H1 (cell line): ENCODE data around the gene UBE2Q2. TPM values are rescaled to one million over a fixed set of nuclear protein-coding genes. Genes with fewer than 3 reads are reported as not detected.

Experiments
- CTCF ChIA-PET: fragments of 300-600 bp; sonication (Branson Sonifier 250); formaldehyde crosslinking; loops from one replicate; lab custom pipeline; 2021; ENCODE audit not compliant: partially characterized antibody; lab: Charles Lee
- POLR2A ChIA-PET: fragments of 300-600 bp; sonication (Branson Sonifier 250); formaldehyde crosslinking; loops from one replicate; lab custom pipeline; 2021; ENCODE audit warnings: inconsistent platforms; ENCODE audit not compliant: partially characterized antibody; lab: Charles Lee
- DNase-seq, 2 experiments: peaks; one replicate each; pipeline versions ENCODE4 v3.0.0 to v3.0.0-alpha.2; 2010 to 2022; ENCODE audit warnings: low spot score in 2 of 2, low read depth in 1 of 2, mixed read lengths in 1 of 2
- FAIRE-seq: peaks from 2 replicates; lab custom pipeline; 2011; peaks lifted over from hg19 to GRCh38; lab: Jason Lieb, UNC
- H2AFZ ChIP-seq: 2 replicates; pipeline ENCODE4 v1.8.1; 2012; ENCODE audit warnings: low read length, inconsistent platforms
- H2AK5ac ChIP-seq: 2 replicates; pipeline ENCODE4 v1.6.1; 2013; ENCODE audit warnings: low read depth, low read length
- H2BK120ac ChIP-seq: replicated peaks from 2 replicates; pipeline ENCODE3; 2013; ENCODE audit warnings: low read depth, low read length, inconsistent platforms
- H2BK12ac ChIP-seq: 2 replicates; pipeline ENCODE4 v1.6.1; 2013; ENCODE audit warnings: low read depth, low read length
- H2BK15ac ChIP-seq: 2 replicates; pipeline ENCODE4 v1.6.1; 2013; ENCODE audit warnings: low read length
- H2BK20ac ChIP-seq: 2 replicates; pipeline ENCODE4 v1.6.1; 2013; ENCODE audit warnings: low read length
- H2BK5ac ChIP-seq: 2 replicates; pipeline ENCODE4 v1.6.1; 2013; ENCODE audit warnings: low read depth, low read length
- H3K14ac ChIP-seq: 2 replicates; pipeline ENCODE4 v1.6.1; 2013; ENCODE audit warnings: inconsistent platforms; ENCODE audit not compliant: insufficient read length
- H3K18ac ChIP-seq: 2 replicates; pipeline ENCODE4 v1.6.1; 2013; ENCODE audit warnings: low read length; ENCODE audit errors: extremely low read depth
- H3K23ac ChIP-seq: 2 replicates; pipeline ENCODE4 v1.6.1; 2013; ENCODE audit warnings: inconsistent platforms; ENCODE audit not compliant: insufficient read length
- H3K23me2 ChIP-seq: 2 replicates; pipeline ENCODE4 v1.6.1; 2013; ENCODE audit warnings: low read depth, low read length
- H3K27ac ChIP-seq: 2 replicates; pipeline ENCODE4 v1.6.1; 2011; ENCODE audit warnings: low read depth, low read length, inconsistent platforms
- H3K27me3 ChIP-seq, 4 experiments: replicated peaks in 1 of 4; 1 replicate in 1 of 4; 2 replicates in 3 of 4; pipeline versions ENCODE4 v1.6.1 to v1.8.1; 2011 to 2013; ENCODE audit warnings: low read length in 3 of 4, mild to moderate bottlenecking in 3 of 4, inconsistent platforms in 2 of 4, mixed read lengths in 2 of 4, moderate library complexity in 1 of 4; ENCODE audit not compliant: control insufficient read depth in 3 of 4, insufficient read depth in 3 of 4; ENCODE audit errors: extremely low read depth in 1 of 4
- H3K36me3 ChIP-seq, 4 experiments: 2 replicates each; pipeline versions ENCODE4 v1.6.1 to v1.8.1; 2011 to 2013; ENCODE audit warnings: mild to moderate bottlenecking in 4 of 4, low read length in 3 of 4, moderate library complexity in 2 of 4, control low read depth in 1 of 4, inconsistent platforms in 1 of 4; ENCODE audit not compliant: insufficient read depth in 4 of 4, control insufficient read depth in 2 of 4
- H3K4ac ChIP-seq: replicated peaks from 2 replicates; pipeline ENCODE3; 2013; ENCODE audit warnings: low read length, low read depth, mixed read lengths, inconsistent platforms; ENCODE audit not compliant: insufficient read length
- H3K4me1 ChIP-seq, 4 experiments: replicated peaks in 1 of 4; 1 replicate in 1 of 4; 2 replicates in 3 of 4; pipeline versions ENCODE4 v1.6.1 to v1.8.1; 2011 to 2013; ENCODE audit warnings: low read length in 3 of 4, inconsistent platforms in 2 of 4, mixed read lengths in 1 of 4; ENCODE audit not compliant: insufficient read depth in 4 of 4, control insufficient read depth in 3 of 4
- H3K4me2 ChIP-seq, 2 experiments: 2 replicates each; pipeline versions ENCODE4 v1.6.1 to v1.8.1; 2011 to 2013; ENCODE audit warnings: low read depth in 2 of 2, low read length in 2 of 2, control low read depth in 1 of 2, inconsistent platforms in 1 of 2, mild to moderate bottlenecking in 1 of 2; ENCODE audit not compliant: insufficient read depth in 1 of 2
- H3K4me3 ChIP-seq, 4 experiments: fragments of 200-600, 300-600 bp in 1 of 4; sonication (generic), shearing (Covaris generic), sonication (Bioruptor Twin) in 1 of 4; 2 replicates each; pipeline versions ENCODE4 v1.5.1 to v1.8.1; 2011 to 2016; ENCODE audit warnings: low read length in 4 of 4, low read depth in 3 of 4, control low read depth in 2 of 4, inconsistent platforms in 2 of 4, mild to moderate bottlenecking in 2 of 4, mixed read lengths in 1 of 4, moderate library complexity in 1 of 4; ENCODE audit not compliant: insufficient read depth in 2 of 4; ENCODE audit errors: extremely low read depth in 1 of 4
- H3K56ac ChIP-seq: replicated peaks from 2 replicates; pipeline ENCODE3; 2013; ENCODE audit warnings: low read depth, mild to moderate bottlenecking, mixed read lengths, low read length, inconsistent platforms; ENCODE audit not compliant: insufficient read length
- H3K79me1 ChIP-seq: 2 replicates; pipeline ENCODE4 v1.6.1; 2013; ENCODE audit warnings: low read depth, low read length, control low read depth
- H3K79me2 ChIP-seq, 2 experiments: 2 replicates each; pipeline versions ENCODE4 v1.6.1 to v1.8.1; 2012 to 2013; ENCODE audit warnings: low read length in 2 of 2, mild to moderate bottlenecking in 2 of 2, inconsistent platforms in 1 of 2; ENCODE audit not compliant: insufficient read depth in 2 of 2, control insufficient read depth in 1 of 2
- H3K9ac ChIP-seq, 4 experiments: replicated peaks in 1 of 4; 1 replicate in 1 of 4; 2 replicates in 3 of 4; pipeline versions ENCODE4 v1.6.1 to v1.8.1; 2011 to 2013; ENCODE audit warnings: low read depth in 3 of 4, low read length in 3 of 4, control low read depth in 2 of 4, mild to moderate bottlenecking in 2 of 4, moderate library complexity in 2 of 4, inconsistent platforms in 1 of 4; ENCODE audit errors: extremely low read depth in 1 of 4
- H3K9me3 ChIP-seq, 2 experiments: 2 replicates each; pipeline versions ENCODE4 v1.6.1 to v1.8.1; 2012 to 2013; ENCODE audit warnings: mild to moderate bottlenecking in 2 of 2, moderate library complexity in 2 of 2, control low read depth in 1 of 2, inconsistent platforms in 1 of 2, low read depth in 1 of 2, low read length in 1 of 2, mixed read lengths in 1 of 2; ENCODE audit not compliant: insufficient read depth in 2 of 2
- H4K20me1 ChIP-seq, 2 experiments: replicated peaks in 1 of 2; 2 replicates each; pipeline versions ENCODE3 to v1.8.1; 2011 to 2013; ENCODE audit warnings: inconsistent platforms in 2 of 2, low read length in 2 of 2, mild to moderate bottlenecking in 1 of 2; ENCODE audit not compliant: insufficient read depth in 2 of 2, control insufficient read depth in 1 of 2
- H4K5ac ChIP-seq: 2 replicates; pipeline ENCODE4 v1.6.1; 2013; ENCODE audit warnings: low read length, low read depth, mixed read lengths, inconsistent platforms; ENCODE audit not compliant: insufficient read length
- H4K8ac ChIP-seq: 2 replicates; pipeline ENCODE4 v1.8.0; 2013; ENCODE audit warnings: mild to moderate bottlenecking, moderate library complexity, low read length, inconsistent platforms; ENCODE audit not compliant: insufficient read depth; ENCODE audit errors: extremely low read depth
- H4K91ac ChIP-seq: replicated peaks from 2 replicates; pipeline ENCODE3; 2013; ENCODE audit warnings: low read length, mixed read lengths, inconsistent platforms; ENCODE audit not compliant: insufficient read length
- GABPA ChIP-seq: IDR thresholded peaks from 2 replicates; pipeline ENCODE4 v1.6.1; 2011; ENCODE audit warnings: mild to moderate bottlenecking, low read length, moderate library complexity, borderline replicate concordance; ENCODE audit not compliant: insufficient read depth
- JUN ChIP-seq: IDR thresholded peaks from 2 replicates; pipeline ENCODE4 v1.6.1; 2011; ENCODE audit warnings: low read depth, mild to moderate bottlenecking, improper control_type of control experiment, low read length
- NRF1 ChIP-seq: IDR thresholded peaks from 2 replicates; pipeline ENCODE4 v1.6.1; 2011; ENCODE audit warnings: mild to moderate bottlenecking, low read depth, low read length, improper control_type of control experiment
- POU5F1 ChIP-seq: IDR thresholded peaks from 2 replicates; pipeline ENCODE4 v1.6.1; 2011; ENCODE audit warnings: low read depth, mild to moderate bottlenecking, low read length, moderate library complexity
- WGBS, 2 experiments: shearing (Covaris generic) in 1 of 2; methylation state at CpG; one replicate each; pipeline versions ENCODE4 v1.1.6 to v1.1.7; 2013 to 2015; ENCODE audit warnings: low lambda C conversion rate in 2 of 2, mixed read lengths in 2 of 2, inconsistent platforms in 1 of 2, low coverage in 1 of 2, missing lambda C conversion rate in 1 of 2; ENCODE audit not compliant: insufficient replicate concordance in 2 of 2, insufficient coverage in 1 of 2, insufficient read length in 1 of 2; ENCODE audit errors: extremely low coverage in 1 of 2, missing lambda C conversion rate in 1 of 2; 5-methylcytosine and 5-hydroxymethylcytosine counted together
- polyA plus RNA-seq, 7 experiments: library from polyadenylated mRNA; depleted of rRNA in 3 of 7; stranded (reverse) in 5 of 7; unstranded in 2 of 7; fragments of >200 nt in 5 of 7; fragments of 200-250 nt in 2 of 7; gene quantifications; 1 replicate in 5 of 7; 2 replicates in 1 of 7; 4 replicates in 1 of 7; pipeline versions ENCODE4 v1.2.1 to v1.2.3, GENCODE V29; 2011 to 2013; ENCODE audit warnings: missing spikeins in 2 of 7, mixed read lengths in 2 of 7
- total RNA-seq: library from RNA; stranded (reverse); fragmentation: NEBNext Ultra II Directional; extraction: Animal tissue kit (Norgen Biotek cat#: 25700); gene quantifications from 2 replicates; pipeline ENCODE4 v1.2.1, GENCODE V29; 2021

The UBE2Q2 gene
- total and polyA plus RNA-seq, 2 of the 8 experiments (the other 6 are each of a cell fraction or from before 2014, with no cell fraction given), result 10.1 to 22.7 TPM

- Histone ChIP-seq H4K8ac (no peak overlapping the region), H4K91ac (no peak overlapping the region), H2AK5ac (no peak overlapping the region), H3K4me1 (no peaks in the 10 kb centered on the region), H3K79me1 (no peaks in the 10 kb centered on the region), H3K56ac (no peak overlapping the region), H3K9ac (no peak overlapping the region), H3K4me3 (no peak overlapping the region), H3K23ac (no peak overlapping the region), H2BK12ac (no peak overlapping the region), H3K14ac (no peak overlapping the region), H4K20me1 (no peaks in the 10 kb centered on the region), H2AFZ (no peak overlapping the region), H2BK5ac (no peak overlapping the region), H3K18ac (no peak overlapping the region), H3K4ac (no peak overlapping the region), H3K9me3 (no peaks in the 10 kb centered on the region), H4K5ac (no peak overlapping the region), H3K36me3 (no peaks in the 10 kb centered on the region), H3K79me2 (no peaks in the 10 kb centered on the region), H2BK120ac (no peak overlapping the region), H3K23me2 (no peaks in the 10 kb centered on the region; the same call in 1 of the 2 replicates), H3K4me2 (no peak overlapping the region), H3K27ac (no peak overlapping the region), H3K27me3 (no peaks in the 10 kb centered on the region), H2BK20ac (no peak overlapping the region), H2BK15ac (no peak overlapping the region)
- POLR2A ChIA-PET, result interaction anchor here (0.7 kb wide), 1 partner anchor 47 kb away, joined by 3 read pairs; no protein-coding TSS in a partner anchor
- no peak for FAIRE-seq
- WGBS, 2 experiments, result 88% methylated on average over 4 of the region's 8 CpGs; no CpG with 5 or more reads in 1 of the 2 experiments
- DNase-seq, result no peak
- CTCF ChIA-PET, result interaction anchor here (1.0 kb wide), 1 partner anchor 102 kb away, joined by 4 read pairs; no protein-coding TSS in a partner anchor
- TF ChIP-seq GABPA (no peak), JUN (no peak), NRF1 (no peak), POU5F1 (no peak)
These were observed 105.6 kb downstream of the UBE2Q2 start for GRCh38 chr15:75948761-75949296.
